ENCODE data around the gene TTC28.
A peak's percentile ranks its signal among the peaks of the same experiment; 100 is the strongest.

Gene TTC28

DNA sequence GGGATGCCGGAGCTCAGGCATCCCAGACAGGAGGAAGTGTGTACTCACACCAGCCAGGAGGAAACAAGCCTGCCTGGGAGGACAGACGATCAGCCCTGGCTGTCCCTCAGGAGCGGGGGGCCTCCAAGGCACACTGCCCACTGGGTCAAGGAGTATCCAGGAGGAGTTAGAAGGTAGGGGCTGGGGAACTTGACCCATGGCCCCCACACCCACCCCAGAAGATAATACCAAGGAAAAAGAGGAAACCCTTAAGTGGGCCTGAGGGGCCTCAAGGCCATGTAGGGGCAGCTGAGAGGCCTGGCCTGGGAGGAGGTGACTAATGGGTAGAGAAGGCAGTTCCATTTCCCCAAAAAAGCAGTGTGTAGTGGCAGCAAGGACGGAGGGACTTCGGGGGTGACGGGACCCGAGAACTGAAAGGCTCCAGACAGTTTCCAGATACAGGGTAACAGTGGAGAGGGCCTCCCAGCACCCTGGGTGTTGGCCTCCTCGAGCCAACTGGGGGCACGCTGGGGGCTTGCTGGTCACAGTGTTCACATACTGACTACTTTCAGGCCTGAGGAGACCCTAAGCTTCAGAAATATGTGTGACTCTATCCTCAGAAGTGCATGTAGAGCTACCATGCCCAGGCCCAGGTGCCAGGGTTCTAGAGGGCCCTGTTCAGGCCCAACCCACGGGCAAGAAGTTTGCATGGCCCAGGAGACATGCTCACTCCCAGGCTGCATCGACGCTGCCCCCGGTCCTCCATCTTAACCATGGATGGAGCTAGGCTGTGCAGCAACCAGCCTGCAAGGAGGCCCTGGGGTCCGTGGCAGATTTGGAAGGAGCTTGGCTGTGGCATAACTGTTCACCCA is 684.9 kb downstream of the TTC28 start:
- no peak for DNase-seq

DNA sequence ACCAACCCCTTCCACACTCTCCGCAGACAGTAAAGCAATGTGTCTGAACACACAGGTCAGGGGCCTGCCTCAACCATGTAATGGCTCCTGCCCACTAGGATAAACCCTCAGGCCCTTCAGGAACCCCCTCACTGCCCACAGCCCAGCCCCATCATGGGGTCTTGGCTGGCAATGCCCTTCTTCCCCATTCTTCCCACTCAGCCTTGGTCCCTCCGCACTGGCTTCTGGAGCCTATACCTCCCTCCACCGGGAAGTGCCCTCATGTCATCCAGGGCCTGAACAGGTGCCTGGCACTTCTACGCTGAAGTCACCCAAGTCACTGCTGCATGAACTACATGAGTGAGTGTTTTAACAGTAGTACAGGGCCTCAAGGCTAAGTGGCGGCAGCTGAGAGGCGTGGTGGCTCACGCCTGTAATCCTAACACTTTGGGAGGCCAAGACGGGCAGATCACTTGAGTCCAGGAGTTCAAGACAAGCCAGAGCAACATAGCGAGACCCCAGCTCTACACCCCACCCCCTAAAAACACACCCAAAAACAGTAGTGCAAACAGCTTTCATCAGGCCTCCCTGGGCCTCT is 685.8 kb downstream of the TTC28 start:
- no peak for DNase-seq

DNA sequence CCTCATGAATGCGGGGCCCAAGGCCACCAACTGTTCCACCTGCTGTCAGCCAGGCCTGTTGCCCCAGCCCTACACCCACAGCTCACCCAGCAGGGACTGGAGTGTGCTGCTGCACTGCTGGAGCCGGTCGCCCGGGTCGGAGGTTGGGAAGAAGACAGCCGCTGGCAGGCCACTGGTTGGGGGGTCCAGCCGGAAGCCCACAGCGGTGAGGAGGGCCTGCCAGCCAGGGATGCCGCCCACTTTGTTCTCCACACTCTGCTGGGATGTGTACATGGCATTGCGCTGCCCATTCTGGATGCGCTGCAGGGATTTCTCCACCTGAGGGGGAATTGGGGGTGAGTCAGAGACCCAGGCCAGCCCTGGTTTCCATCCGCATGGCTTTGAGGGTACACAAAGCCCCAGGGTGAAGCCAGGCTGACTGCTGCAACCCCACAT is 686.4 kb downstream of the TTC28 start:
- DNase-seq: no peak

DNA sequence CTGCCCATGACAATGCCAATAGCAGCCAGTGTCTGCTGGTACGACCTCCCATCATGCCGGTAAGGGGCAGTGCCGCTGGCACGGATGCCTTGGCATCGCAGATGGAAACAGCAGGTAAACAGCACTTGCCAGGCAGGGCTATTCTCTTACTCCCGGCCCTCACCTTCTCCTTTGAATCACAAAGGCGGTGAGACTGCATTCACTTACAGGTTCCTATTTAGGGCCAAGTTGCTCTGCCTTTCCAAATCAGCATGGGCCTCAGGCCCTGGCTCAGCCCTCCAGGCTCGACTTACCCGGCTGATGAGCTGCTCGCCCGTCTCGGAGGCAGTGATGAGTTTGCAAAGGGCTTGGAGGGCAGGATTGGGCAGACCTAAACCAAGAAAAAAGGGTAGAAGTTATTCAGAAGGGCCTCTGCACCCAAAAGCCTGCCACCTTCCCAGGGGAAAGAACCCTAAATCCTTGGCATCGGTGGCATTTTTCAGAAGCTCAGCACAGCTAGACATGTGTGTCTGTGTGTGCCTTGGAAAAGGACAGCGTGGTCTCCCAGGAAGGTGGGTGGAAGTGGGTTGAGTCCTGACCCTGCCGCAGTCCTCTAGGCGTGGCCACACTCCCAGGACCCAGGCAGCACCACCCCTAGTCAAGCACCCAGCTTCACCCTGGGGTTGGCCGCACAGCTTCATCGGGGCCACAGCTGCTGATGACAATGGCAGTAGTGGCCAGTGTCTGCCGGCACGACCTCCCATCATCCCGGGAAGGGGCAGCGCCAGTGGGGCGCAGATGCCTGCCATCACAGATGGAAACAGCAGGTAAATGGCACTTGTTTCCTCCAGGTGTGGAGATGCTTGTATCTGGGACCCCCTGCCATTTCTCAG is 687.1 kb downstream of the TTC28 start:
- no peak for DNase-seq

DNA sequence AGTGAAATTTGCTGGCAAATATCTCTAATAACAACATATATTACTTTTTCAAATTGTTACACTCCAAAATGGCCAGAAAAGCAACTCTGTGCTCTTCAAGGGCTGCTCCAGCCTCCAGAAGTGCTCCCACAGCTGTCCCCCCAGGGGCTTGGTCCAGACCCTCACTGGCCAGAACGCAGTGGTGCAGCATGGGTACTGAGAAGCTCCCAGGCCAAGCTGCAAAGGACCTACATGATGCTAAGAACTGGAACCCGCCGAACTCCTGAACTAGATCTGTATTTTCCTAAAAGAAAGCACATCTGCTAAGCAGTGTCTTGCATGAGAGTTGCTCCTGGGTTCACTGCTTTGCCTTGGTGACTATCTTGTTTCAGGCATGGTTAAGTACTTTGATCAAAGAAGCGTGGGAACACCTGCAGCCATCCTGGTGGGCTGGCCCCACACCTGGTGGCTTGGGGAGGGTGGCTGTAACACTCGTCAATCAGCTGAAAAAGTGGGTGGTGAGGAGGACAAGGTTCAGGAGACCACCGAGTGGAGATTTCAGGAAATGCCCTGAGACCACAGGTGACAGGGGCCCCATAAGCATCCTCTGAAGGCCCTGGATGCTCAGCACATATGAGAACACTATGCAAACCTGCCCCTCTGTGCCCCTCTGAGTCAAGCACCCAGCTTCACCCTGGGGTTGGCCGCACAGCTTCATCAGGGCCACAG is 687.9 kb downstream of the TTC28 start:
- DNase-seq: no peak

DNA sequence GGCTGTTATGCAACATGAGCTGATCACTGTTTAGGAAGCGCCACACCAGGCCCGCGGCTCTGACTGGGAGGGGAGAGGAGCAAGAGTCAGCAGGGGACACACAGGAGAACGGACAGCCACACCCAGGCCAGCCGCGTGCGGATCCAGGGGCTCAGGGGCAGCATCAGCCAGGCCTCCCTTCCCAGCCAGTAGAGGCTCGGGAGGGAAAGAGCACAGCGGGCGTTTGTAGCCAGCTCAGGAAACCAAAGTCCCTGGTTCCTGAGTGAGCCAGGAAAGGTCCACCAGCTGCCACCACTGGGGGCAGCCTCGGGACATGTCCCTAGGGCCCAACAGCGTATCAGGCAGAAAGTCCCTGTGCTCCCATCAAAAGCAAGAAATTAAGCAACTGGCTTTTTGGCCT is 688.8 kb downstream of the TTC28 start:
- DNase-seq: peak; percentile 56

DNA sequence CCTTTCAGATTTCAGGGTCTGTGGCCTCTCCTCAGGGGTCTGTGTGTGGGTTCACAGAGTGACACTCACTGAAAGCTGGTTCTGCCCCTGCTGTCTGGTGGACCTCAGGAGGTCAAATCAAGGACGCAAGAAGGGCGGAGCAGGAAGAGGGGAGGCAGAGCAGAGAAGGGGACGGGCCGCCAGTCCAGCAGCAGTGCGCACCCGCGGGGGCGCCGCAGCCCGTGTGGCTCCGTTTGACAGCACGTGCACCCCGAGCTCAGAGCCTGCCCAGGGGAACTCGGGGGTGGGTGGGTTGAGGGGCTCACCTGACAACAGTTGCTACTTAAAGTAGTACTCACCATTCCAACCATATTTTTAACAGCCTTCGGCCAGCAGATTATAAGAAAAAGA is 689.2 kb downstream of the TTC28 start:
- no peak for DNase-seq

DNA sequence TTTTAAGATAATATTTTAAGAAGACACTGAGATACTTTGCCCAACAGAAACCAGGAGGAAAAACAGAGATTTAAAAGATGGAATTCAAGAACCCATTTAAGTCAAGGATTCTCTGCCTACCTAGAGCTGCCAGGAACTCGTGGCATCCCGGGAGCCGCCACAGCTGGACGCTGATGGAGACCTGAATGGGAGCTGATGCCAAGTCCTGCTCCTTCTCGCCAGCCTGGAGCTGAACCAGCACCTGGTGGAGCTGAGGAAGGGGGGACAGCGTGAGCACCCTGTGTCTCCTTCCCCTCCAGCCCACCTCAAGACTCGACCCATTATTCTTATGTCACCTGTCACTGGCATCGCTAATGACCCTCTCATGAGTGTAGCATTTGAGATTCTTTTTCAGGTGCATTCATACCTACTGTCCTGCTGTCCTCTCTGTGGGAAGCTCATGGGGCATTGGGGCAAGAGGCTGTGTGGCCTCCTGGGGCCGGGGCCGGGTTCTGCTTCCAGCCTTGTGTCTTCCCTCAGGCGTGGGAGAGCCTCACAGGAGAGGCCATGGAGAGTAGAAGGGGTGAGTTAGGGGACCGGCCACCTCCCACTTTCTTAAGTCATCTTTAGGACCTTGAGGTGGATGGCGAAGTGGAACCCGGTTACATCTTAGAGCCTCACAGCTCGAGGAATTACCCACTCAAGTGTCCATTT is 689.7 kb downstream of the TTC28 start:
- no peak for DNase-seq

DNA sequence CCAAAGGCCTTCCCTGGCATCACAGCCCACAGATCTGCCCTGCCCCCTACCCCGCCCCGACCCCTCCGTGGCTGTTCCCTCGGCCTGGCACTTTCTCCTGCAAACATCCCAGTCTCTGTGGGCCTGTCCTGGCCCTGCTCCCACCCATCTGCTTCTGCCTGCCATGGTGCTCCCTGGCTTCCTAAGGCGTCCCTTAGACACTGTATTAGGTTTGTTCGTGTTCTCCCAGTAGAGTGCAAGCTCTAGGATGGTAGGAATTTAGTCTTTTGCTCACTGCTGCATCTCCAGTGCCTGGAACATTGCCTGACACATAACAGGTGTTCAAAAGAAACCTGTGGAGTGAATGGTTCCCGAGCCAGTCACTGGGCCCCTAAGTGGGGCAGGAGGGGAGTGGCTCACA is 690.9 kb downstream of the TTC28 start:
- no peak for DNase-seq

DNA sequence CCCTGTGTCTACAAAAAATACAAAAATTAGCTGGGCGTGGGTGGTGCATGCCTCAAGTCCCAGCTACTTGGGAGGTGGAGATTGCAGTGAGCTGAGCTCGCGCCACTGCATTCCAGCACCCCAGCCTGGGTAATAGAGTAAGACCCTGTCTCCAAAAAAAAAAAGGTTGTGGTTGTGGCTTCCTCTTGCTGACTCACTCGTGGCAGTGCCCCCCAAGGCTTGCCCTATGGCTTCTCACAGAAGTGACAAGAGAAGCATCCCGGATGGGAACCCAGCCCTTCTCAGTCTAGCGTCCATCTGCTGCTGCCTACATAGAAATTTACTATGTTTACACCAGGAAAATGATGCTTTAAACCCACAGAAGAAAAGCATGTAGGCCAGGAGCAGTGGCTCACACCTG is 692.1 kb downstream of the TTC28 start:
- no peak for DNase-seq

DNA sequence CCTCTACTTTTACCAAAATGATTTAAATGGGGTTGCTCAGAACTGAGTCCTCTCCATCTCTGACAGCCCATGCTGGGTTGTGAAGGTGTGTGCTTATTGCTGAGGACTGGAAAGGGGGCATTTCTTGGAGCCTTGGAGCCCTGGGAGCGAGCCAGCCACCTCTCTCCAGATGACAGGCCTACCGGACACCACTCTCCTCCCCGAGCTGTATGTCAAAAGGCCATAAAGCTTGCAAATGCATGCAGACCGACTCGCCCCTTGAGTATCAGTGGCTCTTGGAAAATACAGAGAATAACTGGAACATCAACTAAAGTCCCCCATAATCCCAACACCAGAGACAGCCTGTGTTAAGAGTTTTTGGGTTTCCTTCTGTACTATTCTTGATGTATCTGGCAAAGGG is 692.7 kb downstream of the TTC28 start:
- no peak for DNase-seq

DNA sequence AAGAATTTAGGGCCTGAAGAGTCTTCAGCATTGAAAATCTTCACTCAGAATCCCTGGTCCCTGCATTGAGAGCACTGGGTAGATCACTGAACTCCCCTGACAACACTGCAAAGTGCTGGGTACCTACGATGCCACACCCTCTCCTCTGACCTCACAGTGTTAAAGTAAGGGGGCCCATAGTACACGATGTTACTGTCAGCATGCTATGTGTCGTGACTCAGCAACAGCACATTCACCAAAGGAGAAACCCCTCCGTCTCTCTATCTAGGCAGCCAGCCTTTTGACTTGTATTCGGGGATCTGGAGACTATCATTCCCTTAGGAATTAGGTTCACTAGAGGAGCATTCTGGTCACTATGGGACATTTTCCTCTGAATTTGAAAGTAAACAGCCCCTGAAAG is 693.2 kb downstream of the TTC28 start:
- DNase-seq: no peak

DNA sequence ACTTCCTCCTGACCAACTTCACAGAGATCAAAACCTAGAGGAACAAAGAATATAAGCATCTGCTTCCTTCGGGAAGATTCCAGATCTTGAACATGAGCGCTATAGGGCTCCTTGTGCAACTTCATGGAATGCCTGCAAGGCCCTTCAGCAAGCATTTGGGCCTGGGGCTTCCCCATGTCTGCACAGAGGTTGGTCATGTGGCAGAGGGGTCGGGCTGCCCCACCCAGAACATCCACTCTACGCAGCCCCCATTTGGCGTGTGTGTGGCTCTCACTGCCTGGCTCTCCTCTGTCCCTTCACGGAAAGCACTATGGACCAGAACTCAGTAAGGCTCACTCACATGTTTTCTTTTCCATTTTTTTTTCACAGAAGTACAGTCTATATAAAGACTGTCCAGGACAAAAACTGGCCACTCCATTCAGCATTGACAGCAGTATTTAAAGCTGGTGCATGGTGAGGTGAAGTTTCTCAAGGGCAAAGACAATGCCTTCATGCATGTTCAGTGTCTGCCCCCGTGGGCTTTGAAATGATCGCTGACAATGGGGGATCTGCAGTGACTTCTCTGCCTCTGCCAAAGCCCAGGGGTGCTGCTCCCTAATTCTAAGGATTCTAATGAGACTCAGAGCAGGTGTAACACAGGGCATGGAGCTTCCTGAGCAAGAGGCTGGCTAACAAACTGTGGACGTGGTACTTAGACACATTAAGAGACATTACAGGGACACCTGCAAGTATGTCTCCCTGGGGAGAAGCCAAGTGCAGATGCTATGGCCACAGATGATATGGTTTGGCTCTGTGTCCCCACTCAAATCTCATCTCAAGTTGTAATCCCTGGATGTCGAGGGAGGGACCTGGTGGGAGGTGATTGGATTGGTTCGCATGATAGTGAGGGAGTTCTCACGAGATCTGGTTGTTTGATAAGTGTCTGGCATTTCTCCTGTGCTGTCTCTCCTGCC is 694.0 kb downstream of the TTC28 start:
- DNase-seq: no peak

DNA sequence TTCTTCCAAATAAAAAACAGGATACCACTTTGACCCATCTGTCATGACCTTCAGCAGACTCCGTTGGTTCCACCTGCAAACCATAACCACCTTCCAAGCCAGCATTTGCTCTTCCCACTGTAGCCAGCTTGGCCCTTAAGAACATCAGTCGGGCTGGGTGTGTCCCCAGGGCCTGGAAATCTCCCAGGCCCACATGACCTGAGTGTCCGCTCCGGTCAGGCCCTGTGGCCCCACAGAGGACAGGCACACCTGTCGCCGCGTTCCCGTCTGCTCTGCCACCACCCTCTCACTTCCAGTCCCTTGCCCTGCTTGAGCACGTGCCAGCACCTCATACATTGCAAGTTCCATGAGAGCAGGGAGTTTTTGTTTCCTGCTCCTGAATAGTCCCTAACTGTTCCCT is 694.9 kb downstream of the TTC28 start:
- no peak for DNase-seq

DNA sequence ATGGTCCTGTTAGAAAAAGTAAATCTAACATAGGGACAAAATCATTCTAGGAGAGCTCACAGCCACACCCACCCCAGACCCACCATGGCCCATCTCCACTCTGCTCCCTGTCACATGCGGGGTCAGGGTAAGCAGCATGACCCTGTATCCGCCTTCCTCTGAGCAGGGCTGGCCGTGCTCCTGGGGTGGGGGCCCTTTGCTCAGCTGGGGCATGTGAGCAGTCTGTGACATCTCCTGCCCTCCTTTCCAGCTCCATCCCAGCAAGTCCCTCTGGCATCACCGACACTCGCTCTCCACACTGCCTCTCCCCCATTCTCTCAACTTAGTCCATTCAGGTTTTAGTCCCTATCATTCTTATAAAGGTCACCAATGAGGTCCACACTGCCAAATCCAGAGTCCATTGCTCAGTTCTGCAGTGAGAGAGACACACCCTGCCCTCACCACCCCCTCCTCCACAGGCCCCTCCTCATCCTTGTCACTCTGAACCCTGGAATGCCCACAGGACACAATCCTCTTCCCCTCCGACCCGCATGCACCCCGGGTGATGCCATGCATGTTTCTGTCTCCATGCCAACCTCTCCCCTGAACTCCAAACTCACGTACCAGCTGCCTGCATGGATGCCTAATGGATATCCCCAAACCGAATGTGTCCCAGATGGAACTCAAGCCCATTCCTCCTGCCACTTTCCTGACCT is 695.5 kb downstream of the TTC28 start:
- no peak for DNase-seq

DNA sequence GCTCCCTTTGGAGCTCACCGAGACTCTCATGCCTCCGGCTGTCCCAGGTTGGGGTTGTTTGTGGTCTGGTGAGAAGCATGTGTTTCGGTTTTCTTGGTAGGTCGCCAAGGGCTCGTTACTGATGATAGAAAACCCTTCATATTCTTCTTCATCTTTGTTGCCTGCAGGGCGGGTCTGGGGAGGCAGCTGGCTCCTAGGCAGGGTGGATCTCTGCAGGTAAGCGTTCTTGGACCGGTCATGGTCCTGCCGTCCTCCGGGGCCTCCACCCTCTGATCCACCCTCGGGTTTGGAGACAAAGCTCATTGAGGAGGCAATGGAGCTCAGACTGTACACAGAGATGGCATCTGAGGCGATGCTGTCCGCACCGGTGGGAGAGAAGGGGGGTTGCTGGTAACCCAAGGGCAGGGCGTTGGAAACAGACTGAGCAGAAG is 696.3 kb downstream of the TTC28 start:
- DNase-seq: no peak

DNA sequence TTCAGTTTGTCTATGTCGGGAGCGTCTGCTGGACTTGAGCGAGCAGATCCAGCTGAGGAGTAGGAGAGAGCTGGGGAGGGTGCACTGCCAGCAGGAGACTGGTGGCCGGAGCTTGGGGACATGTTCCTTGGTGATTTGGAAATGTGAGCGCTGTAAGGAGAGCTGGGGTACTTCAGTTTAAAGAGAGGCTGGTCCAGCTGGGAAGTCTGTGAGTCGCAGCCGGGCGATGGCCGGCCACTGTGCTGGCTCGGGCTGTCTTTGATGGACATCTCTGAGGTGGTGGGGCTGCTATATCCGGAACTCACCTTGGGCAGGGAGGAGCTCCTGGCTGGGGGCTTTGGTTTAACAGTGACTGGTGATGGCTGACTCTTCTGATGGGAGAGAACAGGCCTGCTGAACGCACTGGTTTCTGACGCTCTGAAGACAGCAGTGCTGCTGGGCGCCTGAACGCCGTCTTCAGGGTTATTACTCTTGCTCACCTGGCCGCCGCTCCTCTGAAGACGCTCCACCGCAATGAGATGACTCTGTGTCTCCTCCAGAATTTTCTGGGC is 696.9 kb downstream of the TTC28 start:
- no peak for DNase-seq

DNA sequence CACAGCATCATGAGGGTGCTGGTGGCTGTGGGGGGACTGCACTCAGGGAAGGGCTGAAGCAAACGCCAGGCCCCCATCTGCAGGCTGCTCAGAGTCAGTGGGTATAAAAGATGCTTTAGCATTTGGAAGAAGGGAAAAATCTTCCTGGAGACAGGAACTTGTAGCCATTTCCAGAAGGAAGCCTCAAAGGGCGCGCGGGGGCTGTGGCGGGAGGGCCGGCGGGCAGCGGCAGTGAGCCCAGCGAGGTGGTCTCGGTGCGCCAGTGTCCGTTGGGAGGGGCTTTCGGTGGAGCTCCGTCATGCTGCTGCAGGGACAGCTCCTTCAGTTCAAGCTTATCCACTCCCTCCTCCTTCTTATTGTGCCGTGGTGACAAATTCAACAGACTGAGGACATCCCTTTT is 697.5 kb downstream of the TTC28 start:
- DNase-seq: no peak

DNA sequence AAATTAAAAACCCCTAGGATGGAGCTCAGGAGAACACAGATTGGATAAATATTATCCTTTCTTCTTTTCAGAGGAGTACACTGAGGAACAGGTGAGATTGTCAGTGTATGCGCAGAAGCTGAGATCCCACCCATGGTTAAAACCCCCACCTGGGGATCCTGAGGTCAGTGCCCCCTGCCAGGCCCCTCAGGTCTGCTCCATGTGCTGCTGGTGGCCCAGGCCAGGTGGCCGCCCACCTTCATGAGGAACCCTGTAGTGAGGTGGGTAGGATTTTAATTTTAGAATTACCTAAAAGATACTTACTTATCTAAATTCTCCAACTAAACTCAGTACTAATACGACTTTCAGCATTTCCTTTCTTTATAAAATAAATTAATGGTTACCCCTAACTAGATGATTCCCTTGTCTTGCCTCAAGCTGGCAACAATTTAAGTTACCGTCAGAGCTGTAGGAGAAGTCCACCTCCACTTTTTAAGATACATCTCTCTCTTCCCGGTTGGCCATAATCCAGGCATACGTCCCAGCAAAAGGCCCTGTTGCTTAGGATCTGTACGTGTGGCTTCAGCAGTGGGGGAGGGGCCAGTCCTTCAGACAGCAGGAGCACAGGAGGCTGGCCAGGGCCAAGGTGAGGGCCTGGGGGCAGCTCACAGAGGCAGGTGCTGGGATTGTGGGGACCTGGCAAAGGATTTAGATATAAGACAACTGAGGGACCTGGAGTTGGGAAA is 699.1 kb downstream of the TTC28 start:
- DNase-seq: no peak

DNA sequence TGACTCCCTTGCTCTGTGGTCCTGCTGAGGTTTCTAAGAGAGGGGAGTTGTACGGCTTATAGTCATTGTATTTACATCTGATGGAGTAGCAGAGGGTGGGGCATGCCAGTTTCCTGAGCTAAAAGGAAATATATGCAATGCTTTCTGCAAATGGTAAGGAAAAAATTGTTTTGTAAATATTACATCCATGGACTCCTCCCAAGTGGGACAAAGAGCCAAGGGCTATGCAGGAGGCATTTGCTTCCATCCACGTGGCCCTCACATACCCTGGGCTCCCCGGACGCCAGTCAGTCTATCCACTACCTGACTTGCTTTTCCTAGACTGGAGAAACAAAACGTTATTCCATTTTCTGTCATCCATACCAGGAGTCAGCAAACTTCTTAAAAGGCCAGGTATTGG is 700.8 kb downstream of the TTC28 start:
- DNase-seq: no peak
